ENCODE results near the gene TIMM21. TPM values are rescaled to one million over a fixed set of nuclear protein-coding genes. Genes with fewer than 3 reads are reported as not detected.

TIMM21 gene
- total RNA-seq, 2 donors from 2014 or later: 56.5 to 71.8 TPM

GRCh38 chr18:74139411-74139810 lies 8.9 kb upstream of the TIMM21 start:
- Histone ChIP-seq H3K9me3 (no peaks in the 10 kb centered on the region), H3K27ac (no peak overlapping the region), H3K27me3 (no peaks in the 10 kb centered on the region), H3K4me1 (no peaks in the 10 kb centered on the region), H3K36me3 (no peaks in the 10 kb centered on the region), H3K4me3 (no peak overlapping the region)
- TF ChIP-seq CTCF (IDR thresholded peaks at IDR 0.05): no peak
- DNase-seq (ENCODE audit: low spot score): no peak

GRCh38 chr18:74139888-74140287 lies 8.4 kb upstream of the TIMM21 start:
- no peaks in the 10 kb centered on the region for H3K4me1 ChIP-seq
- no peak for TF ChIP-seq CTCF (IDR thresholded peaks at IDR 0.05)
- H3K9me3 ChIP-seq: no peaks in the 10 kb centered on the region
- H3K27me3 ChIP-seq: no peaks in the 10 kb centered on the region
- H3K4me3 ChIP-seq: no peak overlapping the region
- no peak overlapping the region for H3K27ac ChIP-seq
- no peaks in the 10 kb centered on the region for H3K36me3 ChIP-seq
- no peak for DNase-seq (ENCODE audit: low spot score)

GRCh38 chr18:74140582-74140981 lies 7.7 kb upstream of the TIMM21 start:
- Histone ChIP-seq H3K9me3 (no peaks in the 10 kb centered on the region), H3K27ac (no peak overlapping the region), H3K4me3 (no peak overlapping the region), H3K27me3 (no peaks in the 10 kb centered on the region), H3K4me1 (no peaks in the 10 kb centered on the region), H3K36me3 (no peaks in the 10 kb centered on the region)
- no peak for DNase-seq (ENCODE audit: low spot score)
- no peak for TF ChIP-seq CTCF (IDR thresholded peaks at IDR 0.05)

- H3K4me1 ChIP-seq: no peaks in the 10 kb centered on the region
- H3K36me3 ChIP-seq: no peaks in the 10 kb centered on the region
- DNase-seq (ENCODE audit: low spot score): no peak
- no peak overlapping the region for H3K27ac ChIP-seq
- no peak for TF ChIP-seq CTCF (IDR thresholded peaks at IDR 0.05)
- H3K9me3 ChIP-seq: no peaks in the 10 kb centered on the region
- H3K4me3 ChIP-seq: no peak overlapping the region
- no peaks in the 10 kb centered on the region for H3K27me3 ChIP-seq
Observed at GRCh38 chr18:74141667-74142066, 6.7 kb upstream of the TIMM21 start.

GRCh38 chr18:74142252-74142651 lies 6.1 kb upstream of the TIMM21 start:
- no peaks in the 10 kb centered on the region for H3K36me3 ChIP-seq
- H3K4me1 ChIP-seq: peaks cover 0 to 5% of the 10 kb centered on the region in 2 donors
- H3K27me3 ChIP-seq: no peaks in the 10 kb centered on the region
- H3K9me3 ChIP-seq: no peaks in the 10 kb centered on the region
- no peak overlapping the region for H3K27ac ChIP-seq
- no peak for TF ChIP-seq CTCF (IDR thresholded peaks at IDR 0.05)
- no peak for DNase-seq (ENCODE audit: low spot score)
- no peak overlapping the region for H3K4me3 ChIP-seq

GRCh38 chr18:74146756-74147155 lies 1.6 kb upstream of the TIMM21 start:
- Histone ChIP-seq H3K4me3 (peak overlapping the region in 1 of 2 donors; percentile 62), H3K4me1 (peaks cover 0 to 38% of the 10 kb centered on the region in 2 donors), H3K27me3 (no peaks in the 10 kb centered on the region), H3K27ac (no peak overlapping the region), H3K9me3 (no peaks in the 10 kb centered on the region), H3K36me3 (peaks cover 6% of the 10 kb centered on the region)
- TF ChIP-seq CTCF (IDR thresholded peaks at IDR 0.05): no peak
- DNase-seq (ENCODE audit: low spot score): no peak

All from right atrium auricular region (tissue), 2 donors.